NCI-H1105 (cell line): ENCODE results near the gene MPP4.

Source experiments
- DNase-seq: peaks from one replicate; lab custom pipeline; 2025; lab: John Stamatoyannopoulos, UW

The MPP4 gene

DNA sequence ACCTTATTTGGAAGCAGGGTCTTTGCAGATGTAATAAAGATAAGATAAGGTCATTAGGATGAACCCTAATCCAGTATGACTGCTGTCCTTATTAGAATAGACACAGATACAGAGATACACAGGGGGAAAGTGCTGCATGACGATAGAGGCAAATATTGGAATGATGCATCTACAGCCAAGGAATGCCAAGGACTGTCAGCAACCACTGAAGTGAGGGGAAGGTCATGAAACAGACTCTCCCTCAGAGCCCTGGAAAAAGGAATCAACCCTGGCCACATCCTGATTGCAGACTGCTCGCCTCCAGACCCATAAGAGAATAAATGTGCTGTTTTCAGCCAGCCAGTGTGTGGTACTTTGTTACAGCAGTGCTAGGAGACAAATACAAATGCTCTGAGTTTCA, 69.9 kb downstream of the MPP4 start:
- DNase-seq: no peak

DNA sequence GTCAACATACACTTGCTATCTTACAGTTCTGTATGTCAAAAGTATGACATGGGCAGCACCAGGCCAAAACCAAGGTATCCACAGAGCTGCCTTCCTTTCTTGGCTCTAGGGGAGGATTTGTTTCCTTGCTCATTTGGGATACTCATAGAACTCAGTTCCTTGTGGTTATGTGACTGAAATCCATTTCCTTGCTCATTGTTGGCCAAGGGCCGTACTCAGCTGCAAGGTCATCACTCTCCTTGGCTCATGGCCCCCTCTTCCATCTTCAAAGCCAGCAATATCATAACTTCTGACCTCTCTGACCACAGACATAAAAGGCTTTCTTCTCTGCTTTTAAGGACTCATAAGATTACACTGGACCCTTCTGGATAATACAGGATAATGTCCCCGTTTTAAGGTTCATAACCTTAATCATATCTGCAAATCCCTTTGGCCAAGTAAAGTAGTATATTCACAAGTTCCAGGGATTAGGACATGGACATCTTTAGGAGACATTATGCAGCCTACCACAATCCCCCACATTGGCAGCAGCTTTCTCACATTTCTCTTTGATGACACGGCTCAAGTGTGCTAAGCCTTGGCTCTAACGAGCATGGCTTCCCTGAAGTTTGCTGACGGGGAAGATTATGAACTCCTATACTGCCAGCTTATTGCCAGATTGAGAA, 76.0 kb downstream of the MPP4 start:
- no peak for DNase-seq

DNA sequence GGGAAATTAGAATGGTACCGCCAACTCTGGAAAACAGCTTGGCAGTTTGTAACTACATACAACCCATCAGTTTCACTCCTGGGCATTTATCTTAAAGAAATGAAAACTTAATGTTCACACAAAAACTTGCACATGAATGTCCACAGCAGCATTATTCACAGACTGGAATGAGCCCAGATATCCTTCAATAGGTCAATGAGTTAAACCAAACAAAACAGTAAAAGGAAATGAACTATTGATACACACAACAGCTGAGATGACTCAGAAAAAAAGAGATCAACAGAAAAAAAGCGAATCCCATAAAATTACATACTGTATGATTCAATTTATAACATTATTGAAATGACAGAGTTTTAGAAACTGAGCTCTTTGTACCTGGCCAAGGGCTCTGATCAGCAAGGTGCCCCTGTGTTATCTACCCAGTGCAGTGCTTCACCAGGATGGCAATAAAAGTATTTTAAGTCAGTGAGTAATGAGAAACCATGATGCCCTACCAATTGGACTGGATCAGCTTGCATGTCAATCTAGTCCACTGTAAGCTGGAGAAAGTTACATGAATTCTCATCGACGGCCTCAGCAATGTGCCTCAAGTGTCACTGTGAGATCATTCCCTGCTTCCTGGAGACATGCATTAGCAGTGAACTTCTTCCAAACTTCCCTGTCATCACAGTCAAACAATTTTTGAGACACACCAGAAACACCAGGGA, 77.0 kb downstream of the MPP4 start:
- no peak for DNase-seq

DNA sequence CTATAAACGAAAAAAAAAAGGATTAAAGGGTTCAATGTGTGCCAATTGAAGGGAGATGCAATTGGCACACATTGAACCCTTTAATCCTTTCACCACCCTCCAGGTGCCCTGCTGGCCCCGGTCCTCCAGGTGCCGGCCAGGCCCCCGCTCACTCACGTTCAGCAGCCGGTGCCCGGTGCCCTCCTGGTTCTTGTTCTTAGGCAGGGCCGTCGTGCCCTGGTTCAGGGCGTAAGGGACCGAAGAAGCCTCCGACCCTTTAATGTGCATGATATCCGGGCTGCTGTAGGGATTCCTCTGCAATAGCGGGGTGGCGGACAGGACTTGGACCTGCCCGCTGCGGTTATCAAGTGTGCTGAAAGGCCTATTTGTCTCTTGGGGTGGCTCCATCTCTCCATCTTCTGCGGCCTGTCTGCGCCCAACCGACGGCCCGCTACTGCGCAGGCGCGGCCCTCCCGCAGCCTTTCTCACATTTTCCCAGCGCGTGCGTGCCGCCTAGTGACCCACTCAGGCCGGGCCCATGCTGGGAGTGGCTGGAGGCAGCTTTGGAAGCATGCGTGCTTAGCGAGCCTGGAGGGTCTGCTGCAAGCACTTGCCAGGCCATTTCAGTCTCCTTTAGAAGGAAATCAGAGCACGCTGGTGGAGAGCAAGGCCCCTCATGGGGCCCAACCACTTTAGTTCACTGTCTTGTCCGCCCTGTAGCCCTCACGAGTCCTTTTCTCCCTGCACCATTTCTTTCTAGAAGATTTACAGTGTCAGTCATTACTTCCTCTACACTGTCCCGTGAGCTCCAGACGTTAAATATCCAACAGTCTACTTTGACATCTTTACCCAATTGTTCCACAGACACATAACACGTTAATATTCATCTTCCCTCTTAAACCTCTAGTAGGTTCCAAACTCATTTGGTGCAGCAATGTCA, 79.4 kb downstream of the MPP4 start:
- no peak for DNase-seq

DNA sequence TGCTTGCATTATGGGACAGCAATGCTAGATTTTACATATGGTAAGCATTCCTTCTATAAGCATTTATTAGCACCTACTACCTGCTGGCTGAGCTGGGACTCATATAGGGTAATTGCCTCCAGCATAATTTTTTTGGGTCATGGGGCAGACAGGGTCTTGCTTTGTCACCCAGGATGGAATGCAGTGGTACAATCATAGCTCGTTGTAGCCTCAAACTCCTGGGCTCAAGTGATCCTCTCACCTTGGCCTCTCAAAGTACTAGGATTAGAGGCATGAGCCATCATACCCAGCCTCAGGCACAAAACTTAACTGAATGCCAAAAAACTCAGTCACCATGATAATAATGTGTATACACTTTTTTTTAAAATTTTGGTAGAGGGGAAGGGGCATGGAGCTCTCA, 90.4 kb downstream of the MPP4 start:
- no peak for DNase-seq

DNA sequence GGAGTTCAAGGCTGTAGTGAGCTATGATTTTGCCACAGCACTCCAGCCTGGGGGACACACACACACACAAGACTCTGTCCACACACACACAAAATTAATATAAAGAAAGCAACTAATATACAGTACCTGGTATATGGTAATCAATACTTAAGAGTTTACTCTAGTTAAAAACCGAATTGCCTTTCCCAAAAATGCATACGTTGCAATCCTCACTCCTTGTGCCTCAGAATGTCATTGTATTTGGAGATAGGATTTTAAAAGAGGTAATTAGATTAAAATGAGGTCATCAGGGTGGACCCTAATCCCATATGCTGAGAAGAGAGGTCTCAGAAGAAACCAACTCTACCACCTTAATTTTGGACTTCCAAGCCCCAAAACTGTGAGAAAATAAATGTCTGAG, 90.9 kb downstream of the MPP4 start:
- no peak for DNase-seq

DNA sequence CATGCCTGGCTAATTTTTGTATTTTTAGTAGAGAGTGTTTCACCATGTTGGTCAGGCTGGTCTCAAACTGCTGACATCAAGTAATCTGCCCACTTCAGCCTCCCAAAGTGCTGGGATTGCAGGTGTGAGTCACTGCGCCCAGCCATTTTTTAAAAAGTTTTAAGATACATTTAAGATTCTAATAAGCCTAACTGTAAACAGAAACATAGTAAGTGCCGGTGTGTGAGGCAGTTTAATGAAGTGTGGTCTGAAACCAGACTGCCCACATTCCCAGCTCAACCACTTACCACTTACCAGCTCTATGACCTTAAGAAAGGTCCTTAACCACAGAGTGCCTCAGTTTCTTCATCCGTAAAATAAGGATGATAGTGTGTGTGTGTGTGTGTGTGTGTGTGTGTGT, 97.5 kb downstream of the MPP4 start:
- DNase-seq: no peak

DNA sequence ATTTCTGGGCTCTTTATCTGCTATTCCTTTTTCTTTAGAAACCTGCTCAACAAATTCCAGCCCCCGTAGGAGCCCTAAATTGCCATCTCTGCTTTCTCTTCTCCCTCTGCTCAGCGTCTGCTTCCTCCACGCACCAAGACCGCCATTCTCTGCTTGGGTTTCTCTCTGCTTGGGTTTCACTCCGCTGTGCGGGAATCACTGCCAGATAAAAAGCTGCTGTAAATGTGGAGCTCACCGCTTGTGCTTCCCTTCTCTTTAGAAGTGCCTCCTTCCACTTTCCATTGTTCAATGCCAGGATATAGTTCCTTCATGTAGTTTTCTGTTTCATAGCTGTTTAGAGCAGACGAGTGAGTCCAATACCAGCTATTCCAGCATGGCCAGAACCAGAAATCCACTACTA, 101.0 kb downstream of the MPP4 start:
- no peak for DNase-seq
